SKM-1 (cell line): ENCODE data around the gene AP1S3.
"Not testable (repeated sequence)": the region's sequence is repeated elsewhere in the genome, so short reads cannot be mapped to it uniquely, and the experiment has no call there.

Source experiments
- DNase-seq: peaks from one replicate; lab custom pipeline; 2025; ENCODE audit not compliant: unreplicated experiment; lab: John Stamatoyannopoulos, UW

AP1S3 gene

DNA sequence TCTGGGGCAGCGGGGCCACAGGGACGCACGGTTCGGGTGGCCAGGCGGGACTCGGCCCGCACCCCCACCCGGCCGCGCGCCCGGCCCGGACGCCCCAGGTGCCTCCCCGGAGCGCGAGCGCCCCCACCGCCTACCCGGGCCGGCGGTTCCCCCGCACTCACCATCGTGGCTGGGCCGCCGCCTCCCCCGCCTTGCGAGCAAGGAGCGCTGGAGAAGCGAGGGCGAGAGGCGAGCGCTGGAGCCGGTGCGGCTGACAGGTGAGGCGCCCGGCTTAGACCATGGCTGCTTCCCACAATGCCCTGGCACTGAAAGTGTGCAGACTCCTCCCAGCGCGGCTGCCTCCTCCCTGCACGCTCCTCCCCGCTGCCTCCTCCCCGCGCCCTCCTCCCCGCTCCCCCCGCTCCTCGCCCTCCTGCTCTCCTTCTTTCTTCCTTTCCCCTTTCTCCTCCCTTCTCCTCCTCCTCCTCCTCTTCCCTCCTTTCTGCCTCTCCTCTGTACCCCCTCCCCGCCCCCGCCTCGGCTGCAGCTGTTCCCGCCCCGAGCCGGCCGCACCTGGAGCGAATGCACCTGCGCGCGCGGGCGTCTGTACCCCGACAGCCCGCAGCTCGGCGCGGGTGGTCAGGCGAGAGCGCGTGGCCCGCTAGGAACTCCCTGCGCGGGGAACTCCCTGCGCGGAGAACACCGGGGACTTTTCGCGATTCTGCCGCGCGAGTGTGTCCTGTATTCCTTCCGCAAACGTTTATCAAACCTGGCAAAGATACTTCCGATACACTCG is at the start of gene AP1S3:
Gene AP1S3 (minus strand): TSS at position 296 of the 775 bp plus-strand sequence. CDS start 132 bp downstream, at position 164.
- DNase-seq, result peak; percentile 22

DNA sequence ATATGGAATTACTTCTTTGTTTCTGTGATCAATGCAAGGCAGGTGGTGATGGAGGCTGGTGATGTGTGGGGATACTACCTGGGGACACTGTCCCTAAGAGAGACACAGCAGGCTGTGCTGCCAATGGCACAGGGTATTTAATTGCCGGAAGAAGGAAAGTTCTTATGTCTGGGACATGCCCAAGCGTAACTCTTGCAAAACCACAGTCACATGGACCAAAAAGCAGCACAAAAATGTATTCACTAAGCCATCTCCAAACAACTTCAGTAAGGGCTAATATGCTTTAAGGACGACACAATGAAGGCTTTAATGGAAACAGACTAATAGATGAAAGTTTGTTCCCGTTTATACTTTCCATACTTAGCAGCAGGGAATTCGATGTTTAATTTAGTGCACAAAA is 49.7 kb upstream of the AP1S3 start:
- DNase-seq, result no peak

DNA sequence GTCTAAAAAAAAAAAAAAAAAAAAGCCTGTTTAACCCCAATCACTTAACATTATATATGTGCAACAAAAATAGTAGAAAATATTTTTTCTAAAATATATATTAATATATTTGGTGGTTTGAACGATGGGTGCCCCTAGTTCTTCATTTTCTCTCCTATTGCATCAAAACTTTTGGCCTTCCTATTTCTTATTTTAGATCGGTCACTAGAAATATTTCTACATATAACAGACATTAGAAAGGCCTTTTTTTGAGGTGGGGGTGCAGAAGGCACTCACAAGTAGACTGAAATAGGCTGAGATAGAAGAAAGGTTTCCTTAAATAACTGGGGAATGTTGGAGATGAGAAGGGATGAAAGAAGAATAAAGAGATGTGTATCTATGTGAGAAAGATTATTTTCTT is 49.3 kb upstream of the AP1S3 start:
- no peak for DNase-seq

DNA sequence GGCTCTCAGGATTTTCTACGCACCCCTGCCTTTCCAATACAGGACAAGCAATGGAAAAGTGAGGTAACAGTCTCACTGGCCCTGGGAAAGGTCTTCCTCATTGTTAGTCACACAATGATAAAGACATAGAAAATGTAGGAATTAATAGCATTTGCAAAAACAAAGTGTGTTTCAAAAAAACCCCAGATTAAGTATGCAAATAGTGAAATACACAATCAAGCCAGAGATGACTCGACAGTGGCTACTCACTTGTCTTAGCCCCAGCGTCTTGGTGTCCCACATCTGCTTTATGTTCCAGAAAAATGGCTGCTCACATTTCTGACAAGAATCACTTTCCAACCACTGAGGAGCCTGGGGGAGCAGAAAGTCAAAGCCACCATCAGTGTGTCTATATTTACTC is 47.0 kb upstream of the AP1S3 start:
- no peak for DNase-seq

DNA sequence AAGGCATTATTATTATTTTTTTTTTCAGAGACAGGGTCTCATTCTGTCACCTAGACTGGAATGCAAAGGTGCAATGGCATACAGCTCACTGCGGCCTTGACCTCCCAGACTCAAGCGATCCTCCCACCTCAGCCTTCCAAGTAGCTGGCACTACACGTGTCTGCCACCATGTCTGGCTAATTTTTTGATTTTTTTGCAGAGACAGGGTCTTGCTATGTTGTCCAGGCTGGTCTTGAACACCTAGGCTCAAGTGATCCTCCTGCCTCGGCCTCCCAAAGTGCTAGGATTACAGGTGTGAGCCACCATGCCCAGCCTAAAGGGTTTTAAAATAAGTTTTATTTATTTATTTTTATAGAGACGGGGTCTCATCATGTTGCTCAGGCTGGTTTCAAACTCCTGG is 45.3 kb upstream of the AP1S3 start:
- no peak for DNase-seq

DNA sequence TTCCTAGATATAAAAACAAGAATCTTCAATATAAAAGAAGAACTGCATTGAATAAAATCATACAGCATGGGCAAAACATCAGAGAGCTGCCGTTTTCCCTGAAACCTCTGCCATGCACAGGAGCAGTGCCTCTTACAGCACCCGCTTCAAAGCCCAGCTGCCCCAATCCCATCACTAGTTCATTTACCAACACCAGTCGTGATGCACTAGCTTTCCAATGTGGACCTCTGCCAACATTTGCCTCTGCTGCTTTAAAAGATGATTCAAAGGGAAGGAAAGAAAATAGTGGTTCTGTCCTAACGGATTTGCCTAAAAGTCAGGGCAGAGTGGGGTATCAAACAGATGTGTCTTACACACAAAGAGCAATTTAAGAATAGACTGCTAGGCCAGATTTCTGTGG is 43.4 kb upstream of the AP1S3 start:
- DNase-seq, result no peak

DNA sequence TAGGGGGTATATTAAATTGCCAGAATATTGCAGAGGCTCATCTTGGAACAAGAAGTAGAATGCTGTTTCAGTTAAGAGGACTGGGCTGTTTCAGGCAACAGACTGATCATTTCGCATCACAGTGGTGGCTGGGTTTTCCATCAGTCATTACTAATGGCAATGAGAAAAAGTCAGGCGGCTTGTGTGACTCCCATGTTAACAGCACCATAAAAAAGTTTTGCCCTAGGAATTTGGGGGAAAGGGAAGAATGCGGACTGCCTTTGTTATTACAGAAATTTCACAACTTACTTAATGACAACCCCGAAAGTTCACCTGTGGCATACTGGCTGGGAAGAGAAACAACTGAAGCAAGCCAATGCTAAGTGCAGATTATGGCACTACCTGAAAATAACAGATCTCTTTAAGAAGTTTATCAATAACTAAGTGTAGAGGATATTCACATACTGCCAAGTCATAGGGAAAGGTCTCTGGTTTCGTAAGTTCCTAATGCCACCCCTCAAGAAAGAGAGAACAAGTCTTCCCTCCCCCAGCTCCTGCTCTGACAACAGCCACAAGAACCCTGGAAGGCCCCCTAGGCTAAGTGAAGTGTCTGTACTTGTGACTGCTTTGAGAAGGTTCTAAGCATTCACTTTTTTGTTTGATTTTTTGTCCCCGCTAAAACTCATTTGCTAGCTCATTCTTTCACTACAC is 40.5 kb upstream of the AP1S3 start:
- DNase-seq, result no peak

DNA sequence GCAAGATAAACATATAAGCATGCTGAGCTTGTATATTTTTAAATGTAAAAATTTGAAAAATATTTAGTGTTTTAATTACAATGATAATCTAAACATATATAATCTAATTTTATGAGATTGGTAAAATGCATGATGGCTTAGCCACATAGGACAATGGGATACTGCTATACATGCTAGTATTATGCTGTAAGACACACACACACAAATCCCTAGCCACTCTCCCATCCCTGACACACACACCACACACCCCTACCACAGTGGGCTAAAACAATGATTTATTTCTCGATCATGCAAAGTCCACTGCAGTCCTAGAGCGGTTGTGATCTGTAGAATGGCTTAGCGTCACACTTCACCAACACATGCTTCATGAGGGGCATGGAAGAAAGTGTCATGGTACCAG is 36.3 kb upstream of the AP1S3 start:
- no peak for DNase-seq

DNA sequence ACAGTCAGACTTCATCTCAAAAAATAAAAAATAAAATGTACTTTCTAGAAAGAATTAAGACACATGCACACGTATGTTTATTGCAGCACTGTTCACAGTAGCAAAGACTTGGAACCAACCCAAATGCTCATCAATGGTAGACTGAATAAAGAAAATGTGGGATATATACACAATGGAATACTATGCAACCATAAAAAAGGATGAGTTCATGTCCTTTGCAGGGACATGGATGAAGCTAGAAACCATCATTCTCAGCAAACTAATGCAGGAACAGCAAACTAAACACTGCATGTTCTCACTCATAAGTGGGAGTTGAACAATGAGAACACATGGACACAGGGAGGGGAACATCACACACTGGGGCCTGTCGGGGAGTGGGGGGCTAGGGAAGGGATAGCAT is 35.4 kb upstream of the AP1S3 start:
- not testable (repeated sequence) for DNase-seq

DNA sequence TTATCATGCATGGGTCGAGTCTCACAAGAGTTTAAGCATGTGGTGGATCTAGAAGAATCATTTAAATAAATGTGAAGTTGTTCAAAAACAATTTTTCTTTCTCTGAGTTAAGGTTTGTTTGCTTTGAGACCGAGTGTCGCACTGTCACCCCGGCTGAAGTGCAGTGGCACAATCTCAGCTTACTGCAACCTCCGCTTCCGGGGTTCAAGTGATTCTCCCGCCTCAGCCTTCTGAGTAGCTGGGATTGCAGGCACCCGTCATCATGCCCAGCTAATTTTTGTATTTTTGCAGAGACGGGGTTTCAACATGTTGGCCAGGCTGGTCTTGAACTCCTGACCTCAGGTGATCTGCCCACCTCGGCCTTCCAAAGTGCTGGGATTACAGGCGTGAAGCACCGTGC is 34.3 kb upstream of the AP1S3 start:
- DNase-seq, result not testable (repeated sequence)

DNA sequence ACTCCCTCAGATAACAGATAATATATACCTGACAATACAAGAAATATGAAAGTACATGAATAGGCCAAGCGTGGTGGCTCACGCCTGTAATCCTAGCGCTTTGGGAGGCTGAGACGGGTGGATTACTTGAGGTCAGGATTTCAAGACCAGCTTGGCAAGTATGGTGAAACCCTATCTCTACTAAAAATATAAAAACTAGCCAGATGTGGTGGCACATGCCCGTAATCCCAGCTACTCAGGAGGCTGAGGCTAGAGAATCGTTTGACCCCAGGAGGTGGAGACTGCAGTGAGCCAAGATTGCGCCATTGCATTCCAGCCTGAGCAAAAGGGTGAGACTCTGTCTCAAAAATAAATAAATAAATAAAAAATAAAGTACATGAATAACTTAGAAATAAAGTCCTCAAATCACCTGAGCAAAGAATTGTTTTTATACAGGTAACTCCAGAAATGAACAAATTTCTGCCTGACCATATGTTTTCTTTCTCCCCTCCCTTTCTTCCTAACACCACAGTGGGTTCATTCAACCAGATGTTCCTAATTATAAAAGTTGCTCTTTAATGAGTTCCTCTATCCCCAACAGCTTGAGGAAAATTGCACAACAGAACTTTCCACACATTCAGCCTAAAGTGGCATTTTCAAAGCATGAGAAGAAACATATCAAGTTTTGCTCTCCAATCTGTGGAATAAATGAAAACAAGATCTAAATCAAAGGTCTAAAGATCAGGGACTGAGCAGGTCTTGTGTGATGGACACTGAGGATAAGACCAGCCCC is 33.6 kb upstream of the AP1S3 start:
- peak; percentile 22 for DNase-seq

DNA sequence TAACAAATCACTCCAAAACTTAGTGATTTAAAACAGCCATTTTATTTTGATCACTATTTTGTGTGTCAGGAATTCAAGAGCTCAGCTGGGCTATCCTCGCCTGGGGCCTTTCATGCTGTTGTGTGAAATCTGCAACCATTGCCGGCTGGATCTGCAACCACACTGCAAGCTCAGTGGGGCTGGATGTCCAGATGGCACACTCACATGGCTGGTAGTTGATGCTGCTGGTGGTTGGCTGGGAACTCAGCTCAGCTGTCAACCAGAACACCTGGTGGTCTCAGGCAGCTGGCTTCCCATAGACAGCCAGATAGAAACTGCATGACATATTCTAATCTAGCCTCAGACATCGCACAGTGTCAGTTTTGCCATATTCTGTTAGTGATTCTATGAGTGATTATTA is 30.6 kb upstream of the AP1S3 start:
- no peak for DNase-seq

DNA sequence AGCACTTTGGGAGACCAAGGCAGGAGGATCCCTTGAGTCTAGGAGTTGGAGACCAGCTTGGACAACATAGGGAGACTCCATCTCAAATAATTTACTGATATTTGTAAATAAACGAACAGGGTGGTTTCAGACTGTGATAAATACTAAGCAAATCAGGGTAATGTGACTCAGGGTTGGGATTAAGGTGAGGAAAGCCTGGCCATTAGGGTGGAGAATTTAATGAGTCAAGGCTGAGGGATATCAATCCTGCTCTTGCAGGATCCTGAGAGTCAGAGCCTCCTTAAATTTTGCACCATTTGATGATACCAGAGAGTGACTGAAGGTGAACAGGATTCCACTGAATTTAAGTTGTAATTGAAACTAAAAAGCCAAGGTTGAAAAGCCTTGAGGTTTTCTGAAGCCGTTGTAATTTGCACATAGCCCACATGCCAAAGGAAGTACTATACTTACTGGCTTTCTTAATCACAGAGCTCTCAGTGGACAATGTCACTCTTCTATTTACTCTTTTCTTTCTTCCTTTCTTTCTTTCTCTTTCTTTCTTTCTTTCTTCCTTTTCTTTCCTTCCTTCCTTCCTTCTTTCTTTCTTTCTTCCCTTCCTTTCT is 28.6 kb upstream of the AP1S3 start:
- no peak for DNase-seq

DNA sequence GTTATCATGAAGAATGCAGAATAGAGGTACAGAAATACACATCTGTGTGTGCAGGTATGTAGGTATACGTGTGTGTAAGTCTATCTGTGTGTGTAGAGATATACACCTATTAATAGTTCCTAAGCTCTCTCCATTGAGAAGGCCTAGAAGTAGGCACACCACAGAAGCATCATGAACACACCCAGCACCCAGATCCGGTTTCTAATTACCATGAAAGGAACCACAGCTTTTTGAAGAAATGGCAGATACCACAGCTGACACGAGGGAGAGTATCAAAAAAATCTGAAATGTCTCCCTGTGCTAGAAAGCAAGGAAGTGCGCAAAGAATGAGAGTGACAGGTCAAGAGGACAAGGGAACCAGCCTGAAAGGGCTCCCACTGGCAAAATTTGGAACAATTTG is 27.7 kb upstream of the AP1S3 start:
- DNase-seq, result no peak

DNA sequence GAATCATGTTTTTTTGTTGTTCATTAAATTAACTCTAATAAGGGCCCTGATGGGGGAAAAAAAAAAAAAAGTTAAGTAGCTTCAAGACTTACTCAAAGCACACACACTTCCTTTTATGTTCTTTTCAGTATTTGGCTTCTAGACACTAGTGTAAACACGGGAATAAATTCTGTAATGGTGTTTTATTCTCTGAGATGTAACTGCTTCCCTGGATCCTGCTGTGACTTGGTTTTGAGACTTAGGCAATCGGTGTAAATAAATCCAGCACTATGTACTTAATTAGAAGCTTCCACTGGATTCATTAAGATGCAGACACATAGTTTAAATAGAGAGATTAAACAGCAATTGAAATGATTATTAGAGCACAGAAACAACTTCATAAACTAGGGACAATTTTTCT is 26.1 kb upstream of the AP1S3 start:
- DNase-seq, result no peak

DNA sequence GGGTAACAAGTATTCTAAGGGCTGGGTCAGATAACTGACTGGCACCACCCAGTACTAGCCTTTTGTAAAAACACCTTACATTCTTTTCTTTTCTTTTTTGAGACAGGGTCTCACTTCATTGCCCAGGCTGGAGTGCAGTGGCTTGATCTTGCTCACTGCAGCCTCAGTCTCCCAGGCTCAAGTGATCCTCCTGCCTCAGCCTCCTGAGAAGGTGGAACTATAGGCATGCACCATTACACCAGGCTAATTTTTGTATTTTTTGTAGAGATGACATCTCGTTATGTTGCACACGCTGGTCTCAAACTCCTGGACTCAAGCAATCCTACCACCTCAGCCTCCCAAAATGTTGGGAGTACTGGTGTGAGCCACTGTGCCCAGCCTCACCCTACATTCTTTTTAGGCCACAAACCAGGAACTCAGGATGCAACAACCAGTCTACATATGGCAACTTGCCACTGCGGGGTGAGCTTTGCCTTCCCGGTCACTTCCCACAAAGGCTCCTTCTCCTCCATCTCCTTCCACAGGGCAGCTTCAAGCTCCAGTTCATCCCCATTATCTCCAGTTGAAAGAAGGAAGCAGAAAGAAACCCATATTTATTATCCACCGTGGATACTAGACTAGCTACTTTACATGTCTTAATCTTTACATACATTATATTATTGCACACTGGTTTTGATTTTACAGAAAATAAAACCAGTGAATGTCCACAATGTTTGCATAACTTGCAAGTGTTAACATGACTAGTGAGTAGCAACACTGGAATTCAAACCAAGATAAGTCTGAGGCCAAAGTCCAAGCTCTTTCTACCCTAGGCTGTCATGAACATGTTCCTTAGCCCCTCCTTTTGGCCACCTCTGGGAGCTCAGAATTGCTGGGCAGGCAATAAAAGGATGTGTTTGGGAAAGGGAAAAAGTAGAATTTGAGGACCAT is 23.7 kb upstream of the AP1S3 start:
- DNase-seq, result no peak

DNA sequence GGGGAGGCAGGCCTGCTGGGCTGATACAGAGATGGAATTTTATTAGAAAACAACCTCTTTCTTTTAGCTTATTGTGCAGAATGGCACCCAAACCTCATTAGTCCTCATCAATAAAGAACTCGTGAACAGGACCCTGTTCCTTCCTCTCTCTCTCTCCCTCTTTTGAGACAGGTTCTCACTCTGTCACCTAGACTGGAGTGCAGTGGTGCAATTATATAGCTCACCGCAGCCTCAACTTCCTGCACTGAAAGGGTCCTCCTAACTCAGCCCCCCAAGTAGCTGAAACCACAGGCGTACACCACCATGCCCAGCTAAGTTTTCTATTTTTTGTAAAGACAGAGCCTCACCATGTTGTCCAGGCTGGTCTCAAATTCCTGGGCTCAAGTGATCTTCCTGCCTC is 21.7 kb upstream of the AP1S3 start:
- DNase-seq, result no peak

DNA sequence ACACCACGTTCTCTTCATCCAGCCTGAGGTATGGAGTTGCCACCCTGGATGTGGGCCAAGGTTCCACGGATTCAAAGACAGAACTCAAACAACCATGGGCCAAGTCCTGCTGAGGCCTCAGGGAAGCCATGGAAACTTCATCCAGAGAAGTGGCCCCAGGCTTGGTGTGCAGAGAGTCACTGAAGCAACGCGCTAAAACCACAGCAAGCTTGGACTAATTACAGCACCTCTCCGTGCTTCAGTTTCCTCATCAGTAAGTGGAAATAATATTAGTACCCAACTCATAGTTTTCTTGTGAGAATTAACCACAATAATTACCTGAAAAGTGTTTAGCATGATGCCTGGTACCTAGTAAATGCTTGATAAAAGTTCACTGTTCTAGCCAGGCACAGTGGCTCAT is 19.2 kb upstream of the AP1S3 start:
- DNase-seq, result no peak

DNA sequence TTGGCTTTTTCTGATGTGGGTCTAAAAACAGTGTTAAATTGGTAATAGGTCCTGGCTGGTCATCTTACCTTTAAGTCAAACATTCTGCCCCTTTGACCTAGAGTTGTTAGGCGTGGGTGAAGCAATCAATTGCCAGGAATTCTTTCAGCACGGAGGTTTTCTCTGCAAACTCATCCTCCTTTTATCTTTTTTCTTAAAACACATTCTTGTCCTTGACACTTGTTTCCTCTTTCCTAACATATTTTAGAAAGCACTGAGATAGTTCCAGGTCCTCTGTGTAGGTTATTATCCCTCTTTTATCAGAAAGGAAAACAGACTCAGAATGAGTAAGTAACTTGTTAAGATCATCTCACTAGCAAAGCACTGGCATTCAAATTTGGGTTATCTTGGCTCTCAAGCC is 18.6 kb upstream of the AP1S3 start:
- DNase-seq, result no peak

DNA sequence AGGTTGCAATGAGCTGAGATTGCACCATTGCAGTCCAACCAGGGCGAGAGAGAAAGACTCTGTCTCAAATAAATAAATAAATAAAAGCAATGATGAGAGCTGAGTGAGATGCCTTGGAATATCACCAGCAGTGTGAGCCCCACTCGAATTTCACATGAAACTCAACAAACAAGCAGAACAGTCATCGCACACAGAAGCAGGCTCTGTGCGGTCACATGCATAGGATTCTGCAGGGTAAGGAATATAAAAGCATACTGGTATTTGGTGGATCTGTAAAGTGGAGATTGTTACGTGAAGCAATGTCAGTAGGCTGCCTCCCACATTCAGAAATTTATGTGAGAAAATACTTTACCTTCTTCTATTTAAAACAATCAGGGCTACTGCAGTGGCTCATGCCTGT is 18.0 kb upstream of the AP1S3 start:
- no peak for DNase-seq

DNA sequence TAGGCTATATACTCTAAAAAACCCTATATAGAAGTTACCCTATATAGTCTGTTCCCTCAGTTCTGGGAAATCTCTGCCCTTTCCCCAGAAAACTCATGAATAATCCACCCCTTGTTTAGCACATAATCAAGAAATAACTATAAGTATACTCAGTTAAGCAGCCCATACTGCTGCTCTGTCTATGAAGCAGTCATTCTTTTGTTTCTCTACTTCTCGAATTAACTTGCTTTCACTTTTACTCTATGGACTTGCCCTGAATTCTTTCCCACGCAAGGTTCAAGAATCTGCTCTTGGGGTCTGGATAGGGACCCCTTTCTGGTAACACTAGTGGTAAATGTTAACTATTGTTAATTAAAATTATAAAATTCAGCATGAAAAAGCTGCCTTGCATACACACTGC is 17.4 kb upstream of the AP1S3 start:
- DNase-seq, result no peak
